RPMI7951 (cell line): Measurements from ENCODE around the gene DNAJC18. TPM values are rescaled to one million over a fixed set of nuclear protein-coding genes. Genes with fewer than 3 reads are reported as not detected.
"Not testable (repeated sequence)": the region's sequence is repeated elsewhere in the genome, so short reads cannot be mapped to it uniquely, and the experiment has no call there.

ENCODE experiments used
- DNase-seq: peaks from one replicate; pipeline ENCODE4 v3.0.0-alpha.2; 2012; ENCODE audit warnings: low read depth
- total RNA-seq: library from RNA; depleted of rRNA; stranded (reverse); fragments of >200 nt; shearing (Covaris generic); gene quantifications from 2 replicates; pipeline ENCODE4 v1.2.3, GENCODE V29; 2014

DNAJC18 gene
- total RNA-seq, 1 experiment from 2014 or later, result 10.3 TPM

- DNase-seq, result peak; percentile 11
These were observed 13.0 kb downstream of the DNAJC18 start for GRCh38 chr5:139426203-139426885.

GRCh38 chr5:139425497-139425896 lies 13.8 kb downstream of the DNAJC18 start:
- DNase-seq, result no peak

GRCh38 chr5:139422307-139422893 lies 16.9 kb downstream of the DNAJC18 start:
- DNase-seq, result peak; percentile 65

GRCh38 chr5:139419226-139420192 lies 19.8 kb downstream of the DNAJC18 start:
- DNase-seq, result no peak

GRCh38 chr5:139418793-139419192 lies 20.5 kb downstream of the DNAJC18 start:
- no peak for DNase-seq

GRCh38 chr5:139417214-139417613 lies 22.1 kb downstream of the DNAJC18 start:
- DNase-seq, result no peak

- DNase-seq, result no peak
These were observed 22.7 kb downstream of the DNAJC18 start for GRCh38 chr5:139416651-139417050.

GRCh38 chr5:139415869-139416268 lies 23.5 kb downstream of the DNAJC18 start:
- no peak for DNase-seq

- no peak for DNase-seq
These were observed 24.0 kb downstream of the DNAJC18 start for GRCh38 chr5:139415221-139415861.

- no peak for DNase-seq
These were observed 24.7 kb downstream of the DNAJC18 start for GRCh38 chr5:139414581-139415130.

- DNase-seq, result no peak
These were observed 25.4 kb downstream of the DNAJC18 start for GRCh38 chr5:139413963-139414362.

- DNase-seq, result no peak
These were observed 26.2 kb downstream of the DNAJC18 start for GRCh38 chr5:139413153-139413552.

- DNase-seq, result no peak
These were observed 28.1 kb downstream of the DNAJC18 start for GRCh38 chr5:139410993-139411828.

- DNase-seq, result no peak
These were observed 29.0 kb downstream of the DNAJC18 start for GRCh38 chr5:139410121-139410992.

- not testable (repeated sequence) for DNase-seq
These were observed 30.2 kb downstream of the DNAJC18 start for GRCh38 chr5:139409116-139409515.

- DNase-seq, result no peak
These were observed 31.1 kb downstream of the DNAJC18 start for GRCh38 chr5:139408191-139408590.

- DNase-seq, result no peak
These were observed 31.8 kb downstream of the DNAJC18 start for GRCh38 chr5:139407517-139407916.

GRCh38 chr5:139406963-139407362 lies 32.4 kb downstream of the DNAJC18 start:
- no peak for DNase-seq

- DNase-seq, result no peak
These were observed 34.9 kb downstream of the DNAJC18 start for GRCh38 chr5:139404484-139404840.
